Fibroblast of the conjunctiva (primary cell): ENCODE data around the gene BAX.

Source experiments
- DNase-seq: peaks from one replicate; pipeline ENCODE4 v3.0.0-alpha.2; 2010; ENCODE audit warnings: low read depth

Gene BAX

DNA sequence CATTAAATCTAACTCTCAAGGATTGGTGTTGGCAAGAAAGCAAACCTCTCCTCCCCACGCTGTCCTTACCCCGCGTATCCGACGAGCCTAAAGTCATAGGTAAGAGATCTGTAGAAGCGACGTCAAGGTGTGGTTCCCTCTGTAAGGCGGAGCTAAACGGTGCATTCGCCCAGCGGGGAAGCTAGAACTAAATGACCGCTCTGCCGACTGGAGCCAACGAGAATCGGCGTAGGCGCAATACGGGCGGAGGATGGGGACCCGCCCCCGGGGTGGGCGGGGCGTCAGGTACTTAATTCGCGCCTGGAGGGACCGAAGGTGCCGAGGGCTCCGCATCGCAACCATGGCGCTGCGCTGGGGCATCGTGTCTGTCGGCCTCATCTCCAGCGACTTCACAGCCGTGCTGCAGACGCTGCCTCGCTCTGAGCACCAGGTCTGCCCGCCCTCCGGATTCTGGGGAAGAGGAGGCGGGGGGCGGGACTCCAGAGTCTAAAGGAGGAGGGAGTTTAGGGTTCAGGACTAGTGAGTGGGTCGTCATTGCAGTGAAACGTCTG lies 21.2 kb upstream of the BAX start, which contains the start of gene DHDH:
TSS of gene DHDH (plus strand) at position 318 of the 551 bp plus-strand sequence. CDS start at position 341, 23 bp downstream.
- DNase-seq = no peak

DNA sequence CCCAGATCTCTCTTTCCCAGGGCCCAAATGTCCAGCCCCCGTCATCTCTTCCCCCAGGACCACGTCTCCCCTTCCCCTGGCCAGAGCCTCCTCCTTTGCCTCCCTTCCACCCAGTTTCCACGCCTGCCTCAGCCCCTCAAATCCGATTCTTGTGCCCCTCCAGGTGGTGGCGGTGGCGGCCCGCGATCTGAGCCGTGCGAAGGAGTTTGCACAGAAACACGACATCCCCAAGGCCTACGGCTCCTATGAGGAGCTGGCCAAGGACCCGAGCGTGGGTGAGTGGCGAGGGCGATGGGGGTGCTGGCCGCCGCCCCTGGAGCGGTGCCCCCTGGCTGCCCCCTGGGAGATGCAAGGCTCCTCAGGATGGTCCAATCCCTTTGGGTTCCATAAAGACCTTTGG lies 19.8 kb upstream of the BAX start:
- DNase-seq = no peak

DNA sequence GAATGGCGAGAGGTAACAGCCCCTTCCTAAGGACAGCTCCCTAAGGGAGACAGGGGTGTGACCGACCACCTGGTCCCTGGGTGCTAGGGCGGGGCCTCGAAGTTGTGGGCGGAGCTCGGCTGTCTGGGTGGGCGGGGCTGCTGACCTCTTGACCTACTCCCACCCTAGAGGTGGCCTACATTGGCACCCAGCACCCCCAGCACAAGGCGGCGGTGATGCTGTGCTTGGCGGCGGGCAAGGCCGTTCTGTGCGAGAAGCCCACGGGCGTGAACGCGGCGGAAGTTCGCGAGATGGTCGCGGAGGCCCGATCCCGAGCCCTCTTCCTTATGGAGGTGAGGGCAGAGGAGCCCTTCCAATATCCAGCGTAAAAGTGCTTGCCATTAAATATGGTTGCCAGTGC lies 18.8 kb upstream of the BAX start:
- no peak for DNase-seq

DNA sequence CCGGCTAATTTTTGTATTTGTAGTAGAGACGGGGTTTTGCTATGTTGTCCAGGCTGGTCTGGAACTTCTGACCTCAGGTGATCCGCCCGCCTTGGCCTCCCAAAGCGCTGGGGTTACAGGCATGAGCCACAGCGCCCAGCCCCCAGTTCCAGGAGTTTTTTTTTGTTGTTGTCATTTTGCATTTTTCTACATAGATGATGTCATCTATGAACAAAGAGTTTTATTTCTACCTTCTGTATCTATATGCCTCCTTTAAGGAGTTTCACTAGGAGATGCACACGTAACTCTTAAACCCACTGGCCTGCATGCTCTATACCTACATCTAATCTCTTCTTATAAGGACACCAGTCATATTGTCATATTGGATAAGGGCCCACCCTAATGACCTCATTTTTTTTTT lies 16.4 kb upstream of the BAX start:
- DNase-seq = no peak

DNA sequence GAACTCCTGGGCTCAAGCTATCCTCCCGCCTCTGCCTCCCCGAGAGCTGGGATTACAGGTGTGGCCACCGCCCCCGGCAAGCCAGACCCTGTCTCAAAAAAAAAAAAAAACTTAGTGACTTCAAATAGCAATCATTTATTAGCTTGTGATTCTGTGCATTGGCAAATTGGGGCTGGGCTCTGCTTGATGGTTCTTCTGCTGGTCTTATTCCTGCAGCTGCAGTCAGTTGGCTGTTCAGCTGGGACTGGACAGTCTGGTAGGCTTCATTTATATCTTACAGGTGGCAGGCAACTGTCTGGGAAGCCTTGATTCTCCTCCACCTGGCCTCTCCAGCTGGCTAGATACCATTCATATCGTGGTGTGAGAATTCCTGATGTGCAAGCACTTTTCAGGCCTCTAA lies 13.8 kb upstream of the BAX start:
- DNase-seq = no peak

DNA sequence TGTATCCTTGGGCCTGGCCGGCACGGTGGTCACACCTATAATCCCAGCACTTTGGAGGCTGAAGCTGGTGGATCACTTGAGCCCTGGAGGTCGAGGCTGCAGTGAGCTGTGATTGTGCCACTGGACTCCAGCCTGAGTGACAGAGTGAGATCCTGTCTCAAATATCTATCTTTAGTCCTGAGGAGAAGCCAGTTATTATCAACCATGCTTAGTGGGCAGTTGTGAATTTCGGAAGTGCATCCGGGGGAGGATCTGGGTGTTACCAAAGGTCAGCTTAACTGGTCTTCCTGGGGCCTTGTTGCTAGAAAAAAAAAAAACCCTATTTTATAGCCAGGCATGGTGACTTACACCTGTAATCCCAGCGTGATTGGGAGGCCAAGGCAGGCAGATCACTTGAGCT lies 11.6 kb upstream of the BAX start:
- DNase-seq = no peak

DNA sequence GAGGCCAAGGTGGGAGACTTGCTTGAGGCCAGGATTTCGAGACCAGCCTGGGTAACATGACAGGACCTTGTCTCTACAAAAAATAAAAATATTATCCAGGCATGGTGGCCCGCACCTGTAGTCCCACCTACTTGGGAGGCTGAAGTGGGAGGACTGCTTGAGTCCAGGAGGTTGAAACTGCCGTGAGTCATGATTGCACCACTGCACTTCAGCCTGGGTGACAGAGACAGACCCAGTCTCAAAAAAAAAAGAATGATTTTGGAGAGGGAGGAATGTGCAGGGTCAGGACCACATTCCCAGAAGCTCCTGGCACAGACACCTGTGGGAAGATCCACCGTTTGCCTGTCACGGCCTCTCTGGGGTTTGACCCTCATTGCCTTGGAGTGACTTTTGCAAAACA lies 9.3 kb upstream of the BAX start:
- DNase-seq = no peak

DNA sequence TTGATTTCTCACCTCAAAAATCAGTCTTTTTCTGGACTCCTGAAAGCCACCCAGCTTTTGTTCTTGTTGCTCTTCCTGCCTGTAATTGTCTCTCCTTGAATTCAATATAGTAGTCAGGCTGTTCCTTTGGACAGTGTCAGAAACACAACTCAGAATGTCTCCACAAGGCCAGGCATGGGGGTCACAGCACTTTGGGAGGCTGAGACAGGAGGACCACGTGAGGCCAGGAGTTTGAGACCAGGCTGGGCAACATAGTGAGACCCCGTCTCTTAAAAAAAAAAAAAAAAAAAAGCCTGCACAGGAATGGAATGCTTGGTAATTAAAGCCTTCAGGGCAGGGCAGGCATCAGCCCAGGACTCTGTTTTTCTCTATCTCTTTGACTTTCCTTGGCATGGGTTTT lies 8.9 kb upstream of the BAX start:
- DNase-seq = no peak

DNA sequence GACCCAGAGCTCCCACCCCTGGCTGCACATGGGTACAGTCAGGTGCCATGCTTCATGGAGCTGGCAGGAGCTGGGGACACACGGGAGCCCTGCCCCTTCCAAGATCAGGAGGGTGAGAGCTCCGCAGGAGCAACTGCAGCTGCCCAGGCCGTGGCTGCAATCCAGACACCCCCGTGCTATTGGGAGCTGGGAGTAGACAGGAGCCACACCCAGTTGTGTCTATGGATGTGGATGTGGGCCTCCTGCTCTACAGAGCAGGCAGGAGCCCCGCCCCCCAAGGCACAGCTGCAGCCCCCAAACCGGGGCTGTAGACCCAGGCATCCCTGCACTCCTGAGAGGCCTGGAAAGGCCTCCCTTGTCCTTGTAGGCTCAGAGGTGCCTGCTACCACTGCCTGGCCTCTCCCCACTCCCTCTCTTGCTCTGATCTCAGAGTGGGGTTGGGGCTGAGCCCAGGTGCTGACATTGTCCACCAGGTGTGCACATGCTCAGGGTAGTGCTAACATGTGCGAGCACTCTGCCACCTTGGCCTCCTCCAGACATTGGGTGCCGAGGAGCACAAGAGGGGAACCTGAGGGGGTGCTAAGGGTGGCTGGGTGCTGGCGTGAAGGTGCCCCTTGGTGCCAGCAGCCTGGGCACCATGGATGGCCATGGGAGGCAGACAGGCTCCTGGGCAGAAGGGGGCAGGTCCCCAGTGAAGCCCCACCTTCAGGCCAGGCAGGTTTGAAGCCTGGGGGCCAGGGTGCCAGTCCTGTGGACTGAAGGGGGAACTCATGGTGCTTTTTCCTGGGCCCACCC lies 8.0 kb upstream of the BAX start:
- DNase-seq = no peak

DNA sequence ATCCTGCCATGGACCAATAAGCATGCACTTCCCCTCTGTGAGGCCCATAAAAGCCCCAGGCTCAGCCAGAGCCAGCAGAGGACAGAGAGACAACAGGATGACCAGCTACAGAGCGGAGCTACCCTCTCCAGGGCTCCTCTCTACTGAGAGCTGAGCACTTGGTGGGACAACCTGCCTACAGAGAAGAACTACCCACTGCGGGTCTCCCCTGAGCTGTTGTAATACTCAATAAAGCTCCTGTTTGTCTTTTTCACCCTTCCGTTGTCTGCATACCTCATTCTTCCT lies 7.5 kb upstream of the BAX start:
- no peak for DNase-seq

DNA sequence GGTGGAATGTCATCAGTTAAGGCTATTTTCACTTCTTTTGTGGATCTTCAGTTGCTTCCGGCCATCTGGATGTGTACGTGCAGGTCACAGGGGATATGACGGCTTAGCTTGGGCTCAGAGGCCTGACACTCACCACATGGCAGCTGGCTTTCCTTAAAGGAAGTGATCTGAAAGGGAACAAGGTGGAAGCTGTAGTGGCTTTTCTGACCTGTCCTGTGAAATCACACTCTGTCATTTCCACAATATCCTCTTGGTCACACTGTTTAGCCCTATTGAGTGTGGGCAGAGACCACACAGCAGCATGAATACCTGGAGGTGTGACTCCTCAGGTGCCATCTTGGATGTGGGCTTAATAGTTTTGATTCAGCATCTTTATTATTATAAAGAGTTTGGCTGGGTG lies 4.5 kb upstream of the BAX start:
- DNase-seq = no peak

DNA sequence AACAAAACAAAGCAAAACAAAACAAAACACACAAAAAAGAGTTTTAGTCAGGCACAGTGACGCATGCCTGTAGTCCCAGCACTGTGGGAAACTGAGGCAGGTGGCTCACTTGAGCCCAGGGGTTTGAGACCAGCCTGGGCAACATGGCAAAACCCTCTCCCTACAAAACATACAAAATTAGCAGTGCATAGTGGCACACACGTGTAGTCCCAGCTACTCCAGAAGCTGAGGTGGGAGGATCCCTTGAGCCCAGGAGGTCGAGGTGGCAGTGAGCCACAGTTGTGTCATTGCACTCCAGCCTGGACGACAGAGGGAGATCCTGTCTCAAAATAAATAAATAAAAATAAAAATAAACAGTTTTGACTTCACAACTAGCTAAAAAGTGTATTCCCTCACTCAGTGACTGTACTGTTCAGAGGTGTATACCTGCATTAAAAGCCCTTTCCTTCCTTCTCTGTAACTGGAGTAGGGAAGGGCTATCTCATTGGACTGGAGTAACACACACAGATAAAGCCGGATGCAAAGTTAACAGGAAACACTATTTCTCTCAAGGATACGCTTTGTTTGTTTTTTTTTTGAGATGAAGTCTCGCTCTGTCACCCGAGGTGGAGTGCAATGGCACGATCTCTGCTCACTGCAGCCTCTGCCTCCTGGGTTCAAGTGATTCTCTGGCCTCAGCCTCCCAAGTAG lies 3.7 kb upstream of the BAX start:
- no peak for DNase-seq

DNA sequence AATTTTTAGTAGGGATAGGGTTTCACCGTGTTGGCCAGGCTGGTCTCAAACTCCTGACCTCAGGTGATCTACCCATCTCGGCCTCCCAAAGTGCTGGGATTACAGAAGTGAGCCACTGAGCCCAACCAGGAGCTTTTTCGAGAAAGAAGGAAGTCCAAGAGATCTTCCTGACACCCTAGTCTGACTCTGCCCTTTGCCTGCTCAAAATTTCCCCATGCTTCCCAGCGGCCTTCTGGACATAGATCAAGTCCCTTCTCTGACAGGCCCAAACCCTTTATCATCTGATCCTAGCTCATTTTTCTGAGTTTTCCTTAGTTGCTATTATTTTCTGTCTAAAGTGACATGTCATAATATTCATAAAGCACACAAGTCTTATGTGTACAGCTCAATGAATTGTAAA lies 1.5 kb upstream of the BAX start:
- no peak for DNase-seq

DNA sequence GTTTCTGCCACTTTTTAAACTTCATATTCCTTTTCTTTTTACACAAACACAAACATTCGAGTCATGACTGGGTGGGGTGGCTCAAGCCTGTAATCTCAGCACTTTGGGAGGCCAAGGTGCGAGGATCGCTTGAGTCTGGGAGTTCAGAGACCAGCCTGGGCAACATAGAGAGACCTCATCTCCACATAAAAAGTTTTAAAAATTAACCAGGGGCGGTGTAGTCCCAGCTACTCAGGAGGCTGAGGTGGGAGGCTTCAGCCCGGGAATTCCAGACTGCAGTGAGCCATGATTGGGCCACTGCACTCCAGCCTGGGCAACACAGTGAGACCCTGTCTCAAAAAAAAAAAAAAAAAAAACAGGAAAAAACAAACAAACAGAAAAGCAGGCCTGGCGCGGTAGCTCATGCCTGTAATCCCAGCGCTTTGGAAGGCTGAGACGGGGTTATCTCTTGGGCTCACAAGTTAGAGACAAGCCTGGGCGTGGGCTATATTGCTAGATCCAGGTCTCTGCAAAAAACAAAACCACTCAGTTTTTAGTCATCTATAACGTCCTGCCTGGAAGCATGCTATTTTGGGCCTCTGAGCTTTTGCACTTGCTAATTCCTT lies 583 bp upstream of the BAX start:
- DNase-seq = no peak

DNA sequence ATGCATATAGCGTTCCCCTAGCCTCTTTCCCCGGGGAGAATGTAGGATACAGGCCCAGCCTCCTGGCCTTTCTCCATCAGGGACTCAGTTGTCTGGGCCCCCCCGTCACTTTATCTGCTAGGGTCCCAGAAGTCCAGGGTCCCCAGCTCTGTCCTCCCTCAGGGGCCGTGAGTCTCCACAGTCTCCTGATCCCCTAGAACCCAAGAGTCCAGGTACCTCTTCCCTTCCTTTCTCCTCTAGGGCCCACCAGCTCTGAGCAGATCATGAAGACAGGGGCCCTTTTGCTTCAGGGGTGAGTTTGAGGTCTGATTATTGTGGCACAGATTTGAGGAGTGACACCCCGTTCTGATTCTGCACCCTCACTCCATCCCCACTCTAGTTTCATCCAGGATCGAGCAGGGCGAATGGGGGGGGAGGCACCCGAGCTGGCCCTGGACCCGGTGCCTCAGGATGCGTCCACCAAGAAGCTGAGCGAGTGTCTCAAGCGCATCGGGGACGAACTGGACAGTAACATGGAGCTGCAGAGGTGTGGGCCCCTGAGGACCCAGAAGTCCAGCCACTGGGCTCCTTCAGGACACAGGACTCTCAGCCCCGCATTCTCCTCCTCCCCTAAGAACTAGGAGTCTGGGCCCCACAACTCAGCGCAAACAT lies 758 bp downstream of the BAX start:
- DNase-seq = no peak

DNA sequence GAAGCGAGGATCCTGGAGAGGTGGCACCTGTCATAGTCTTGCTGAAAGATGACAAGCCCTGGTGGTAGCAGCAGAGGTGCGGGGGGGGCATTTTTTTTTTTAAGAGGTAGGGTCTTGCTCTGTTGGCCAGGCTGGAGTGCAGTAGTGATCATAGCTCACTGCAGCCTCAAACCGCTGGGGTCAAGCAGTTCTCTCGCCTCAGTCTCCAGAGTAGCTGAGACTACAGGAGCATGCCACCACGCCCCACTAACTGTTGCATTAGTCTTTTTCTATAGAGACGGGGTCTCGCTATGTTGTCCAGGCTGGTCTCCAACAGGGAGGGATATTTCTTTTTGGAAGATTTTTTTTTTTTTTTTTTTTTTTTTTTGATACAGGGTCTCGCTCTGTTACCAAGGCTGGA lies 3.3 kb downstream of the BAX start:
- DNase-seq = no peak

DNA sequence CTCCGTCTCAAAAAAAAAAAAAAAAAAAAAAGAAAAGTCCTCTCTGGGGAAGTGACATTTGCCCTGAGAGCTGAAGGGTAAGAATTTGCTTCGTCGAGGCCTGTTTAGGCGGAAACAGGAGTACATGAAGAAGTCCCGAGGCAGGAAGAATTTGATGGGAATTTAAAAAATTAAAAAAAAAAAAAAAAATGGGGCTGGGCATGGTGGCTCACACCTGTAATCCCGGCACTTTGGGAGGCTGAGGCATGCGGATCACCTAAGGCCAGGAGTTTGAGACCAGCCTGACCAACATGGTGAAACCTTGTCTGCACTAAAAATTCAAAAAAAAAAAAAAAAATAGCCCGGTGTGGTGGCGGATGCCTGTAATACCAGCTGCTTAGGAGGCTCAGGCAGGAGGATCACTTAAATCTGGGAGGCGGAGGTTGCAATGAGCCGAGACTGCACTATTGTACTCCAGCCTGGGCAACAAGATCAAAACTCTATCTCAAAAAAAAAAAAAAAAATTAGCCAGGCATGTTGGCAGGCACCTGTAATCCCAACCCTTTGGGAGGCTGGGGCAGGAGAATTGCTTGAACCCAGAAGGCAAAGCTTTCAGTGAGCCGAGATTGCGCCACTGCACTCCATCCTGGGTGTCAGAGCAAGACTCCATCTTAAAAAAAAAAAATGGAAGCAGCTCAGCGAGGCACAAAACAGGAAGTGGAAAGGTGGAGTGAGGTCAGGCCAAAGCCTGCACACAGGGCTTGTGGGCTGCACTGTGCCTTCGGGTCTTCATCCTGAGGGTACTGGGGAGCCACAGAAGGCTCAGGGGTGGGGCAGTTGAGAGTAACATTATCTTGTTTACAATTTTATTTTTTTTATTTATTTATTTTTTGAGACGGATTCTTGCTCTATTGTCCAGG lies 4.9 kb downstream of the BAX start:
- DNase-seq = no peak

DNA sequence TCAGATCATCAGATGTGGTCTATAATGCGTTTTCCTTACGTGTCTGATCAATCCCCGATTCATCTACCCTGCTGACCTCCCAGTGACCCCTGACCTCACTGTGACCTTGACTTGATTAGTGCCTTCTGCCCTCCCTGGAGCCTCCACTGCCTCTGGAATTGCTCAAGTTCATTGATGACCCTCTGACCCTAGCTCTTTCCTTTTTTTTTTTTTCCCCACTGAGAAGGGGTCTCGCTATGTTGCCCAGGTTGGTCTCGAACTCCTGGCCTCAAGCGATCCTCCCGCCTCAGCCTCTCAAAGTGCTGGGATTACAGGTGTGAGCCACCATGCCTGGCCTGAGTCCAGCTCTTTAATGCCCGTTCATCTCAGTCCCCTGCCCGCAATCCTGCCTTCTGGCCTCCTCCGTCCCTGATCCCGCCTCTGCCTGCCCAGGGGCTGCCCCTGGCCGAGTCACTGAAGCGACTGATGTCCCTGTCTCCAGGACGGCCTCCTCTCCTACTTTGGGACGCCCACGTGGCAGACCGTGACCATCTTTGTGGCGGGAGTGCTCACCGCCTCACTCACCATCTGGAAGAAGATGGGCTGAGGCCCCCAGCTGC lies 6.5 kb downstream of the BAX start:
- no peak for DNase-seq

DNA sequence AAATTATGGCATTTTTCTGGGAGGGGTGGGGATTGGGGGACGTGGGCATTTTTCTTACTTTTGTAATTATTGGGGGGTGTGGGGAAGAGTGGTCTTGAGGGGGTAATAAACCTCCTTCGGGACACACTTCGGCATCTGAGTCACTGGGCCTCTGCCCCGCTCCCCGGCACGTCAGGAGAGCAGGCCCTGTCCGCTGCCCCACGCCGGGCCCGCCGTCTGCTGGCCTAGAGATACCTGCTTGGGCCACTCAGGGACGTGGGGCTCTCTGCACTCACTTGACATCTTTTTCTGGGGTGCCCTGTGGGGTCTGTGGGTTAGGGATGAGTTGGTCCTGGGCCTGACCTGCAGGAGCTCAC lies 7.0 kb downstream of the BAX start:
- no peak for DNase-seq

DNA sequence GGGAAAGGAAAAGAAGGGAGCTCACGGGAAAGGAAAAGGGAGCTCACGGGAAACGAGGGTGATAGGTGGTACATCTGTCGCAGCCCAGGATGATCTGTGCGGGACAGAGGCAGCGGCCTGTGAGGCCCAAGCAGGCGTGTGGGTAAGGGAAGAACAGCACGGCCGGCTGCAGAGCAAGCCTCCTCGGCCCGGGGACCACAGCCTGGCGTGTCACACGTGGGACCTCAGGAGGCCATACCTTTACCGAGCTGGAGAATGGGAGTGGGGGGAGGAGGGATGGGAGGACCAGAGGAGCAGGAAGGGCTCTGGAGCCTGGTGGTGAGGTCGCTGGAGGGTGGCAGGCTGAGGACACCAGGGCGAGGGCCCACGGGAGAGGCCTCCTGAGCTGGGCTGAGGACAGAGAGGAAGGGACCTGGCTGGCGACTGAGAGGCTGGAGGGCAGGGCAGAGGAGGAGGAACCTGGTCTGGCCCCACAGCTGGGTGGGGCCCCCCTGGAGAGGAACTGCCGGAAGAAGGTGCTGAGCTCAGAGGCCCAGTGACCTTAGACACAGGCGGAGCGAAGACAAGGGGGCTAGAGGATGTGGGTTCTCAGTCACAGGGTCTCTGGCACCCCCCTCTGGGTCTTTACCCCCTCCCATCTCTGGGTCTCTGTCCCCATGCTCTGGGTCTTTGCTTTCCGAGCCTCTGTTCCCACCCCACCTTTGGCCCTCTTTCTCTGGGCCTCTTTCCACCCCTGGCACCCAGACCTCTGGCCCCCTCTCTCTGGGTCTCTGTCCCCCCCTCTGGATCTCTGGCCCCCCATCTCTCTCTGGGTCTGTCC lies 7.6 kb downstream of the BAX start:
- DNase-seq = no peak

DNA sequence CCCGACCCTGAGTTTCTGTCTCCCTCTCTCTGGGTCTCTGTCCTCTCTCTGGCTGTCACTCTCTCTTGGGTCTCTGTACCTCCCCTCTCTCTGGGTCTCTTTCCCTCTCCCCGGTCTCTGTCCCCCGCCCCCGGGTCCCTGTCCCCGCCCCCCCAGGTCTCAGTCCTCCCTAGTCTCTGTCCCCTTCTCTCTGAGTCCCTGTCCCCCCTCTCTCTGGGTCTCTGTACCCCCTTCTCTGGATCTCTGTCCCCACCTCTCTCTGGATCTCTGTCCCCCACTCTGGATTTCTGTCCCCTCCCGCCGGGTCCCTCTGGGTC lies 8.1 kb downstream of the BAX start:
- DNase-seq = no peak
